ENCODE data around the gene SPO11. TPM values are rescaled to one million over a fixed set of nuclear protein-coding genes. Genes with fewer than 3 reads are reported as not detected.
A peak's percentile ranks its signal among the peaks of the same experiment; 100 is the strongest.

SPO11 gene
- total and polyA plus RNA-seq, 9 of the 15 experiments (the other 6 are each of a cell fraction or from before 2014, with no cell fraction given), result not detected

- TF ChIP-seq ZSCAN32 (CRISPR knock-in tag; IDR thresholded peaks at IDR 0.05) (no peak), TFE3 (CRISPR knock-in tag; IDR thresholded peaks at IDR 0.05) (no peak), PHF8 (IDR thresholded peaks at IDR 0.05; ENCODE audit: borderline replicate concordance, low read length) (peak; percentile 51; the same call in 1 of the 2 replicates), FIP1L1 (IDR thresholded peaks at IDR 0.05; ENCODE audit: low read depth, low read length, poor library complexity, severe bottlenecking) (peak; percentile 41), KLF16 (IDR thresholded peaks at IDR 0.05) (no peak), ZNF79 (CRISPR knock-in tag; IDR thresholded peaks at IDR 0.05; ENCODE audit: low read depth) (no peak), ZNF165 (CRISPR knock-in tag; IDR thresholded peaks at IDR 0.05; ENCODE audit: borderline replicate concordance) (no peak), ZFX (CRISPR knock-in tag; IDR thresholded peaks at IDR 0.05) (peak; percentile 77), ZNF232 (CRISPR knock-in tag; IDR thresholded peaks at IDR 0.05) (no peak), PCBP2 (IDR thresholded peaks at IDR 0.05; ENCODE audit: low read depth, low read length, poor library complexity, severe bottlenecking) (no peak), NR1H2 (CRISPR knock-in tag; IDR thresholded peaks at IDR 0.05) (no peak), ZNF583 (CRISPR knock-in tag; IDR thresholded peaks at IDR 0.05) (0 out of 2 replicates have a peak, but pooled peaks have one; percentile 23), RBM15 (IDR thresholded peaks at IDR 0.05; ENCODE audit: insufficient read depth, low read length) (no peak), KLF6 (CRISPR knock-in tag; IDR thresholded peaks at IDR 0.05; ENCODE audit: borderline replicate concordance) (no peak), BRCA1 (IDR thresholded peaks at IDR 0.05) (no peak), BRCA1 (CRISPR knock-in tag; IDR thresholded peaks at IDR 0.05) (no peak), EZH2 (IDR thresholded peaks at IDR 0.05; ENCODE audit: borderline replicate concordance, low read depth, low read length) (no peak), EP300 (IDR thresholded peaks at IDR 0.05; ENCODE audit: low read length) (no peak), TAF7 (tag; IDR thresholded peaks at IDR 0.05) (no peak), ZNF212 (CRISPR knock-in tag; IDR thresholded peaks at IDR 0.05) (no peak), SIRT6 (IDR thresholded peaks at IDR 0.05; ENCODE audit: low read depth, low read length) (no peak)
- TF ChIP-seq, protein P1, sequence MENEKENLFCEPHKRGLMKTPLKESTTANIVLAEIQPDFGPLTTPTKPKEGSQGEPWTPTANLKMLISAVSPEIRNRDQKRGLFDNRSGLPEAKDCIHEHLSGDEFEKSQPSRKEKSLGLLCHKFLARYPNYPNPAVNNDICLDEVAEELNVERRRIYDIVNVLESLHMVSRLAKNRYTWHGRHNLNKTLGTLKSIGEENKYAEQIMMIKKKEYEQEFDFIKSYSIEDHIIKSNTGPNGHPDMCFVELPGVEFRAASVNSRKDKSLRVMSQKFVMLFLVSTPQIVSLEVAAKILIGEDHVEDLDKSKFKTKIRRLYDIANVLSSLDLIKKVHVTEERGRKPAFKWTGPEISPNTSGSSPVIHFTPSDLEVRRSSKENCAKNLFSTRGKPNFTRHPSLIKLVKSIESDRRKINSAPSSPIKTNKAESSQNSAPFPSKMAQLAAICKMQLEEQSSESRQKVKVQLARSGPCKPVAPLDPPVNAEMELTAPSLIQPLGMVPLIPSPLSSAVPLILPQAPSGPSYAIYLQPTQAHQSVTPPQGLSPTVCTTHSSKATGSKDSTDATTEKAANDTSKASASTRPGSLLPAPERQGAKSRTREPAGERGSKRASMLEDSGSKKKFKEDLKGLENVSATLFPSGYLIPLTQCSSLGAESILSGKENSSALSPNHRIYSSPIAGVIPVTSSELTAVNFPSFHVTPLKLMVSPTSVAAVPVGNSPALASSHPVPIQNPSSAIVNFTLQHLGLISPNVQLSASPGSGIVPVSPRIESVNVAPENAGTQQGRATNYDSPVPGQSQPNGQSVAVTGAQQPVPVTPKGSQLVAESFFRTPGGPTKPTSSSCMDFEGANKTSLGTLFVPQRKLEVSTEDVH (IDR thresholded peaks at IDR 0.05; ENCODE audit: low read depth, partially characterized antibody), result no peak
These were observed 59.5 kb downstream of the SPO11 start (continued) for GRCh38 chr20:57388953-57389694.
